22Rv1 (cell line): Measurements from ENCODE around the gene SH2B3.
A peak's percentile ranks its signal among the peaks of the same experiment; 100 is the strongest.

Experiments
- H3K27ac ChIP-seq: fragments of 450-650 bp; 2 replicates; pipeline ENCODE4 v1.5.1; 2017
- ZFX ChIP-seq: fragments of 450-650 bp; IDR thresholded peaks from 2 replicates; pipeline ENCODE4 v1.6.1; 2017; ENCODE audit warnings: antibody characterized with exemption, borderline replicate concordance
- TF ChIP-seq, protein P1 (sequence below): fragments of 450-650 bp; IDR thresholded peaks from 2 replicates; pipeline ENCODE4 v1.5.1; 2017; ENCODE audit warnings: mild to moderate bottlenecking

SH2B3 gene

DNA sequence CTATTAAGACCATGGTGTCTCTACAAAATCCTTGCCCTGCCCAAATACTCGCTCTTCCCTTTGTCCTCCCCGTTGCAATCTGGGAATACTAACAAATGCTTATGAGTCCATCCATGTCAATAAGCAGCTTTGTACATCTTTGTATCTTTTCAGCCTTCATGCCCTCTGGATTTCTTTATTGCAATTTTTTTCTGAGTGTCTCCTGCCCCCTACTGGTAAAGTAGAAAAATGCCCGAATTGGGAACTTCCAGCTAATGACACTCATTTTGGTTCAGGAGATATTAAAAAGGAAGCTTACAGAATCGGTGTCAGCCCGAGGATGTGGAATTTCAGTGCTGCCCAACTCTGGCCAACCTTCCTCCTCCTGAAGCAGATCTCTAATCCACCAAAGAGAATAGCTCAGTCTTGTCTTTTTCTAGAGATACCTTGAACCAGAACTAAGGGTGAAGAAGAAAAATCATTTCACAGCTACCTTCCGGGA lies 46.0 kb downstream of the SH2B3 start:
- H3K27ac ChIP-seq = no peak overlapping the region
- TF ChIP-seq, protein P1, sequence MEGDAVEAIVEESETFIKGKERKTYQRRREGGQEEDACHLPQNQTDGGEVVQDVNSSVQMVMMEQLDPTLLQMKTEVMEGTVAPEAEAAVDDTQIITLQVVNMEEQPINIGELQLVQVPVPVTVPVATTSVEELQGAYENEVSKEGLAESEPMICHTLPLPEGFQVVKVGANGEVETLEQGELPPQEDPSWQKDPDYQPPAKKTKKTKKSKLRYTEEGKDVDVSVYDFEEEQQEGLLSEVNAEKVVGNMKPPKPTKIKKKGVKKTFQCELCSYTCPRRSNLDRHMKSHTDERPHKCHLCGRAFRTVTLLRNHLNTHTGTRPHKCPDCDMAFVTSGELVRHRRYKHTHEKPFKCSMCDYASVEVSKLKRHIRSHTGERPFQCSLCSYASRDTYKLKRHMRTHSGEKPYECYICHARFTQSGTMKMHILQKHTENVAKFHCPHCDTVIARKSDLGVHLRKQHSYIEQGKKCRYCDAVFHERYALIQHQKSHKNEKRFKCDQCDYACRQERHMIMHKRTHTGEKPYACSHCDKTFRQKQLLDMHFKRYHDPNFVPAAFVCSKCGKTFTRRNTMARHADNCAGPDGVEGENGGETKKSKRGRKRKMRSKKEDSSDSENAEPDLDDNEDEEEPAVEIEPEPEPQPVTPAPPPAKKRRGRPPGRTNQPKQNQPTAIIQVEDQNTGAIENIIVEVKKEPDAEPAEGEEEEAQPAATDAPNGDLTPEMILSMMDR = peak; percentile 95
- no peak for TF ChIP-seq ZFX

DNA sequence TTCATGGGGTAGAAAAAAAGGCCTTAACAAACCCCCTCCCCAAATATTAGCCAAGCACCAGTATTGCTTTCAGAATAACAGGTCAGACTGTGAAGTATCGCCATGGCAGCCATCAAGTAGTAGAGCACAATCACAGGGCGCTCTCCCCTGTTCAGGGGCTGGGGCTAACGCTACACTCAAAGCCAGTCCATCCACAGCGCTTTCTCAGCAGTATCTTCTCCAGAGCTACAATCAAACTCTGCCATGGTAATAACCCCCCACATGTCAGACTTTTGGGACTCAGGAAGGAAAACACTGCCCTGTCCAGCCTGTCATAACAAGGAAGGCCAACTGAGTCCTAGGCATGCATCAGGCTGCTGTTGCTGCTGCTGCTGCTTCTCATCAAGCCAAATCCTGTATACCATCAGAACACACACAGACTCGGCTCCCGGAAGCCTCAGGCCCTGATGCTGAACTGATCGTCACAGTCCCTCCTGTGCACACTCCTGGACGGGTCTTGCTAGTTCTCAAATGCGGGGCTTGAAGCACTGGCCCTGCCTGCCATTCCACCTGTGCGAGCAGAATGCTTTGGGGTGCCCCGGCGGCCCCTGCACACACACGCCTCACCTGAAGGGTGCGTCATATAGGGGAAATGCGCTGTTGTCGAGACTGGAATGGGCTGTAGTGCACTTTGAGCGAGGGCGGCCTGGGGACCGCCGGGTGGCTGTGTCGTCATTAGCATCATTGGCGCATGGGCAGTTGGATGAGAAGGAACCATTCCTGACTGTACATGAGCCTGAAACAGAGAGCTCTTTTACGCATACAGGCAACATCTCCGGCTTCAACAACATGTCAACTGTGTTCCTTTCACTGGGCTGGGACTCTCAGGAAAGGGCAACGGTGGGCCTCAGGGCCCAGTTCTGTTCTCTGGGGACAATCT lies 47.6 kb downstream of the SH2B3 start:
- no peak overlapping the region for H3K27ac ChIP-seq
- TF ChIP-seq ZFX = no peak
- TF ChIP-seq, protein P1 = no peak

DNA sequence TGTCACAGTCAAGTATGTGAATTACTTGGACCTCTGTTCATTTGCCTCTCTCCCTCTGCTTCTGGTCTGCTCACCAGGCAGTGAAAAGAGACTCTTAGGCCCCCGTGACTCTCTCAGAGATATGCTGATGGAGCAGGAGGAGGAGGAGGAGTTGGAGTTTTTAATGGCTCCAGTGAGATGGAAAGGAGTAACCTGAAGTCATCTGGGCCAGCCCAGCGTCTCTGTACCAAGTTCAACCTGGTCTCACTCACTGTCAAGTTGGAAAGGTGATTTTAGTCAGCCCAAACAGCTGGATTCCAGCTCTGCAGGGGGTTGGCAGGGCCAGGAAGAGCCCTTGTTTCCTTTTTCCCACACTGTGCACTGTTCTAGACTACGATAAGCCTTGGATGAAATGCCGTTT lies 48.6 kb downstream of the SH2B3 start:
- H3K27ac ChIP-seq = no peak overlapping the region
- TF ChIP-seq, protein P1 = no peak
- TF ChIP-seq ZFX = no peak

DNA sequence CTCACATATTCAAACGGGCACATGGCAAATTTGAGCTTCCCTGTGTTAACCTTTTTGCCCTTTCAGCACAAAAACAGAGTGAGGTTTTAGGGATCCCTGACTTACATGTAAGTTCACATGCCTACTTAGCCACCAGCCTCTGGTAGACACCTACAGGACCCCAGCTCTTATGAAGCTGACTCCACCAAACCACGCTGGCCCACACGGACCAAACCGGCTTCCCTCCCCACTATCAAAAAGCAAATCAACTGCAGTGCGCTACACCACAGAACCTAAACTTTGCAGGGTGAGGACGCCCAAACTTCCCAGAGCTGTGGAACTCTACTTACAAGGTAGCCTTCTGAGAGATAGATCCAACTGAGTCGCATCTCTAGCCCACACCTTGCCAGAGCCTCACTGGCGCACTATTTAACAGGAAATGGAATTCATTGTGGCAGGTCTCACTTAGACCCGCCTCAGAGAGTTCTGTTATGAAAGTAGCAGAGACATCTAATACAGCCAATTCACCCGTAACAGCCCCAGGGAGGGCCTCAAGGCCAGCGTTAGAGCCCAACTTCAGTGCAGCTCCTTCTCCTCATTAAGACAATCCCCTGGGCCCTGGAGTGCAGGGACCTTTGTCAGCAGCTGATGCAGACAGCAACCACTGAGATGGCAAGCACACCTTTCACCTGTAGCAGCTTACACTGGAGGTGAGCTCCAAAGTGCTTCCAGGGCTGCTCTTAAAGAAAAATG lies 49.2 kb downstream of the SH2B3 start:
- H3K27ac ChIP-seq = no peak overlapping the region
- TF ChIP-seq, protein P1 = no peak
- TF ChIP-seq ZFX = no peak

DNA sequence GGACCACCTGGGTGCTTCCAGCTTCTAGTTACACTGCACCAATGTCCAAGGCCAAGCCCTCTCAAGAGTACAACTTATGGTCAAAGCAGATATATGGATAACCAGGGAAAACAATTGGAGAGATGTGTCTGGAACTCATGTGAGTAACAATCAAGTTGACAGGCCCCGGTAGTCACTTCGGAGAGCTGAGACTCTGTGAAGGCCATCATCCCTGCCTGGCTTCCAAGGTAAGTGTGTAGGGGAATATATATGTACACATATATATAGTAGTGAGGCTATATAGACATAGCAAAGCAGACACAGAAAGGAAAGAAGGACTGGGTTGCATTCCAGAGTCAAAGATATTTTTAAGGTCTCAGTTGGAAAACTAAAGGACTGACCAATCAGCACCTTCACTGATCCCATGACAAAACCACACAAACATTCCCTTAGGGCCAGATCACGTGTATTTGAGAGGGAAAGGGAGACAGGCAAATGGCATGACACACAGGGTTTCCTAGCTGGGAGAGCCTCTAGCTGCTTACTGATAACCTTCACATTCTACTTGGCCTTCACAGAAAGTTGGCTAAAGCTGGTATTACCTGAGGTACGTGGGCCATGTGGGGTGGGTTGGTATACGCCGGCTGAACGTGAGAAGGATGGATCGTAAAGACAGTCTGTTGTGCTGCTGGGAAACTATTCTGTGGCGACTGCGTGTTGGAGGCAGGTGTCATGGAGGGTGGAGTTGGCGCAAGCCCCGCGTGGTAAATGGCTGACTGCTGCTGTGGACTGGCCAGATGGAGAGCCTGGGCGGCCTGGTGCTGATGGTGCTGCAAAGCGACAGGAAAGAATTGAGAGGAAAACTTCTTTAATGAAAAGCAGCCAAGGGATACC lies 50.0 kb downstream of the SH2B3 start:
- H3K27ac ChIP-seq = no peak overlapping the region

DNA sequence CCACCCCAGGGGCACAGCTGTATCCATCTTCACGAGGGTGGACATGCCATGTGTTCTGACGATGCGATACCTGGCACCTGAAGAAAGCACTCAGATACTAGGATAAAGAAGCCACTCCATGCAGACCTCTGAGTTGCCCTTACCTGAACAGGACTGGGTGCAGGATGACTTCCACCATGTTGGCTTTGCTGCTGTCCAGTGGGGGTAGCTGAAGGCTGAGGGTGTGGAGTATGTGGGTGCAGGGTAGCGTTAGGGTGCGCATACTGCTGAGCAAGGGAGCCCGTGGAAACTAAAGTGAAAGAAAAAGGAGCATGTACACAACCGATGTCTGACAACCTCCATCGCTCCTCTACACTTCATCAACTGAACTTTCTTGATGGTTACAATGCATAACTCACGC lies 51.3 kb downstream of the SH2B3 start:
- TF ChIP-seq ZFX = no peak
- TF ChIP-seq, protein P1 = no peak

More for the DNA sequence above, 50.0 kb downstream of the SH2B3 start:
- TF ChIP-seq, protein P1 = no peak
- no peak for TF ChIP-seq ZFX

More for the DNA sequence above, 51.3 kb downstream of the SH2B3 start:
- no peak overlapping the region for H3K27ac ChIP-seq
